Activated naive CD4-positive, alpha-beta T cell treated with anti-CD3 and anti-CD28 coated beads, Interleukin-2, amount 10 ng/mL, durations not matched to agents 7 days and 5 days (primary cell): ENCODE data around the gene CLTC.

ENCODE experiments used
- CTCF ChIA-PET: fragments of 350-600 bp; sonication (Branson Sonifier 250); formaldehyde crosslinking; loops from one replicate; lab custom pipeline; 2021; ENCODE audit warnings: antibody characterized with exemption; lab: Charles Lee
- DNase-seq: peaks from one replicate; pipeline ENCODE4 v3.0.0-alpha.2; 2020
- H3K27ac Mint-ChIP-seq: one replicate; pipeline ENCODE4 v1.8.0; 2021; ENCODE audit warnings: mild to moderate bottlenecking, moderate library complexity, mixed read lengths
- H3K27me3 Mint-ChIP-seq: one replicate; pipeline ENCODE4 v1.8.0; 2021; ENCODE audit warnings: mild to moderate bottlenecking, mixed read lengths
- H3K36me3 Mint-ChIP-seq: one replicate; pipeline ENCODE4 v1.8.0; 2021; ENCODE audit warnings: mixed read lengths
- H3K4me1 Mint-ChIP-seq: one replicate; pipeline ENCODE4 v1.8.0; 2021; ENCODE audit warnings: mixed read lengths
- H3K4me3 Mint-ChIP-seq: one replicate; pipeline ENCODE4 v1.8.0; 2021; ENCODE audit warnings: mild to moderate bottlenecking, moderate library complexity, mixed read lengths
- H3K9me3 Mint-ChIP-seq: one replicate; pipeline ENCODE4 v1.8.0; 2021; ENCODE audit warnings: mixed read lengths

Gene CLTC

GRCh38 chr17:59734226-59734625 is 114.5 kb downstream of the CLTC start:
- H3K27ac Mint-ChIP-seq, result no peak overlapping the region
- H3K36me3 Mint-ChIP-seq, result peaks cover 12% of the 10 kb centered on the region
- no peak overlapping the region for H3K4me3 Mint-ChIP-seq
- H3K4me1 Mint-ChIP-seq, result peaks cover 6% of the 10 kb centered on the region
- CTCF ChIA-PET, result interaction anchor here (1.9 kb wide), 1 partner anchor 12 kb away, joined by 10 read pairs; no protein-coding TSS in a partner anchor
- DNase-seq, result no peak
- no peaks in the 10 kb centered on the region for H3K9me3 Mint-ChIP-seq
- no peaks in the 10 kb centered on the region for H3K27me3 Mint-ChIP-seq

GRCh38 chr17:59737324-59737723 is 117.6 kb downstream of the CLTC start:
- Mint-ChIP-seq H3K27ac (no peak overlapping the region), H3K36me3 (peaks cover 10% of the 10 kb centered on the region), H3K27me3 (no peaks in the 10 kb centered on the region), H3K4me3 (no peak overlapping the region), H3K4me1 (no peaks in the 10 kb centered on the region), H3K9me3 (no peaks in the 10 kb centered on the region)
- CTCF ChIA-PET, result interaction anchor here (1.0 kb wide), 1 partner anchor 18 kb away, joined by 3 read pairs; no protein-coding TSS in a partner anchor
- DNase-seq, result no peak

- H3K27me3 Mint-ChIP-seq, result no peaks in the 10 kb centered on the region
- DNase-seq, result no peak
- H3K36me3 Mint-ChIP-seq, result peaks cover 10% of the 10 kb centered on the region
- peaks cover 3% of the 10 kb centered on the region for H3K9me3 Mint-ChIP-seq
- H3K4me1 Mint-ChIP-seq, result peaks cover 4% of the 10 kb centered on the region
- CTCF ChIA-PET, result no interaction called here
- H3K4me3 Mint-ChIP-seq, result no peak overlapping the region
- H3K27ac Mint-ChIP-seq, result no peak overlapping the region
These were observed 124.1 kb downstream of the CLTC start for GRCh38 chr17:59743842-59744241.

GRCh38 chr17:59745040-59745439 is 125.3 kb downstream of the CLTC start:
- no peaks in the 10 kb centered on the region for H3K27me3 Mint-ChIP-seq
- H3K36me3 Mint-ChIP-seq, result peaks cover 10% of the 10 kb centered on the region
- CTCF ChIA-PET, result interaction anchor here (1.0 to 2.6 kb wide), 3 partner anchors 11 to 109 kb away, joined by 3 to 10 read pairs (median 7); partner anchors contain the start of genes PTRH2 and VMP1
- no peak overlapping the region for H3K27ac Mint-ChIP-seq
- H3K4me1 Mint-ChIP-seq, result peaks cover 9% of the 10 kb centered on the region
- no peak for DNase-seq
- peaks cover 3% of the 10 kb centered on the region for H3K9me3 Mint-ChIP-seq
- no peak overlapping the region for H3K4me3 Mint-ChIP-seq
